KBM-7 (cell line): ENCODE measurements around the gene RBBP8.
"Not testable (repeated sequence)": the region's sequence is repeated elsewhere in the genome, so short reads cannot be mapped to it uniquely, and the experiment has no call there.

Experiments
- DNase-seq: peaks from one replicate; pipeline ENCODE4 v3.0.0-alpha.2; 2015
- in situ Hi-C: fragments of 300-500 bp; cut with MboI; formaldehyde crosslinking; loops from 2 replicates; pipeline ENCODE4 v1.14.3; 2020; ENCODE audit warnings: low sequenced_read_pairs, low pct_unique_long_range_greater_than_20kb, mixed read lengths

The RBBP8 gene

DNA sequence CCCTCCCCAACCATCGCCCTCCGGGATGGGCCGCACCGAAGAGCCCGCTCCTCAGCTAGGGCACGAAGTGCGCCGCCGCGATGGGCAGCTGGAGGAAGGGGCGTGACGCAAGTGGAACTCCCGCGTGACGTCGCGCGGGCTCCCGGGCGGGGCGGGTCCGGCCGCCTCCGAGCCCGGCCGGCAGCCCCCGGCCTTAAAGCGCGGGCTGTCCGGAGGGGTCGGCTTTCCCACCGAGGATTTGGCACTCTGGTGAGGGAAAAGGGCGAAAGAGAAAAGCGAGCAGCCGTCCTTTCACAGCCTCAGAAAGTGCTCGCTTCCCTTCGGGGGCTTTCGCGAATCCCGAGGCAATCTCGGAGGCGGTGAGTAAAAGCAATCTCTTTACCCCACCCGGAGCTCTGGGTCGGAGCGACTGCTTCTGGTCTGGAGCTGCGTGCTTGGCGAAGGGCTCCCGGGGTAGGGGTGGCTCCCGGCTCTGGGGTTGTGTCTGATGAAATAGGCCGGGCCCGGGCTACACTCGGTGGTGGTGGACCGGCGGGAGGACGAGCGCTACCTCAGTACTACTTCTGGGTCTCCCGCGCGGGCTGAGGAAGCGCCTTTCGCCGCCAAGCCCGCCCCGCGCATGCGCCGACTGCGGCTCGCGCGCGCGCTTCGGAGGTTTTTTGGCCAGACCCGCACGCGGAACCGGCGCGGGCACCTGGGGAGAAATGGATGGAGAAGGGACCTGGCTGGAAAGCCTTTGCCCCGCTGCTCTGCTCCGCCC is at the start of gene RBBP8:
Gene RBBP8, plus strand, starts transcription at position 123 of the 760 bp plus-strand sequence. CDS start 3,524 bp downstream, outside the sequence.
- in situ Hi-C loops = no loop called here
- peak; percentile 90 for DNase-seq

DNA sequence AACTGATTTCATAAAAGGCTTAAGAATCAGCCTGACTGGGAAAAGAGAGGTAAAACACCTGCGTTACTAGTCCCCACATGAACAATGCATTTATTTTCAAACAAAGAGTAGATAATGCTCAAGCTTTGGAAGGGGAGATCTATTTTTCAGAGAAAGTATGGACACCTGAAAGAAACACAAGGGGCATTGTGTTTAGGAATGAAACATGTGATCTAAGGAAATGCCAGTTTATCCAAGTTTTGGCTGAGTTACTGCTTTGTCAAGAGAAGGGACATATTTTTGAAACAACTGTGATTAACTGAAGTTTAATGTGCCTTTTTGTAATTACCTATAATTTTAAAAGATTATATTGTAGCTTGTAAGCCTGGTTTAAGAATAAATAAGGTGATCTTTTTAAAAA is 49.3 kb upstream of the RBBP8 start:
- in situ Hi-C loops = no loop called here
- DNase-seq = no peak

DNA sequence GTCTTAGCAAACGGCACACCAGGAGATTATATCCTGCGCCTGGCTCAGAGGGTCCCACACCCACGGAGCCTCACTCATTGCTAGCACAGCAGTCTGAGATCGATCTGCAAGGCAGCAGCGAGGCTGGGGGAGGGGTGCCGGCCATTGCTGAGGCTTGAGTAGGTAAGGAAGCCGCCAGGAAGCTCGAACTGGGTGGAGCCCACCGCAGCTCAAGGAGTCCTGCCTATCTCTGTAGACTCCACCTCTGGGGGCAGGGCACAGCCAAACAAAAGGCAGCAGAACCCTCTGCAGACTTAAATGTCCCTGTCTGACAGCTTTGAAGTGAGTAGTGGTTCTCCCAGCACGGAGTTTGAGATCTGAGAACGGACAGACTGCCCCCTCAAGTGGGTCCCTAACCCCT is 47.4 kb upstream of the RBBP8 start:
- DNase-seq, in situ Hi-C loops: not testable (repeated sequence)

DNA sequence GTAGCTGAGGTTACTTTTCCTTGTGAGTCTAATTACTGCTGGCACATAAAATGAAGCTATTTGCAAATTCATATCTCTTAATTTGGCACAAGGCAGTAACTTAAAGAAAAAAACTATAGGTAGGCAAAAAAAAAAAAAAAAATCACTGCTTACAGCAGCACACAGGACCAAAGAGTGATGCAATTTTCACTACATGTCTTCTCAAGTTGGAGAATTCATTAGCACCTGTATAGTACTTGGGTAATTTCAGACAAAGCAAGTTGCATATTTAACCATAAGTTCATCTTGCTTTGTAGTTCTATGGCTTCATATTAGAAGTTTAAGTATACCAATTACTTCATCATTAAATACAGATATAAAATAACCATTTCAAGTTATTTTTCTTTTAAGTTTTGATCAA is 33.7 kb upstream of the RBBP8 start:
- in situ Hi-C loops = no loop called here
- DNase-seq = no peak

DNA sequence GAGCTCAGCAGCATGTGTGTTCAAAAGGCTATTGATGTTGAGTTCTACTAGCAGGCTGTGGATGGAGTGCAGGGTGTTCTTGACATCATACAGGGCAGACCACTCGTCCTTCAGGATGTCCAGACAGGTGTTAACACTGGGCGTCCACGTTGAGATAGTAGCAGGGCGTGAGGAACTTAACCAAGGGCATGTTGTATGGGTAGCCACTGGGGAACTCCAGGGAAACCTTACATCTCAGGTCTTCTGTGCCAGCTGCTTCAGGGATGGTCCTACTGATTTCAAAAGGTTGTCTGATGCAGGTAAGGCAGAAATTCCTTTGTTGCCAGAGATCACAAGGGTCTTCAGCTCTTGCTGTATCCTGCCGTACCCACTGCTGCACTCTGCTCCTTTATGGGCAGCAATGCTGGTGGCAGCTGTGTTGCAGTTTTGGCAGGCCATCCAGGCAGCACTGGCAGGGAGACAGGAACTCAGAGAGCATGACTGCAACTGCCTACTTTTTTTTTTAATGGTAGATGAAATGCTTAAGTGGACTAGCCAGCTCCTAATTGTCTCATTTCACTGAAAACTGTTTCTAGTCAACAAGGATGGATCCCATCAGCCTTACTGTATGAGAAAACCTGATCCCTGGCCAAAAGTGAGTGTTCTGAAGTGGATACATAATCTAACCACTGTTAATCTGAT is 32.4 kb upstream of the RBBP8 start:
- DNase-seq = no peak
- in situ Hi-C loops = no loop called here

DNA sequence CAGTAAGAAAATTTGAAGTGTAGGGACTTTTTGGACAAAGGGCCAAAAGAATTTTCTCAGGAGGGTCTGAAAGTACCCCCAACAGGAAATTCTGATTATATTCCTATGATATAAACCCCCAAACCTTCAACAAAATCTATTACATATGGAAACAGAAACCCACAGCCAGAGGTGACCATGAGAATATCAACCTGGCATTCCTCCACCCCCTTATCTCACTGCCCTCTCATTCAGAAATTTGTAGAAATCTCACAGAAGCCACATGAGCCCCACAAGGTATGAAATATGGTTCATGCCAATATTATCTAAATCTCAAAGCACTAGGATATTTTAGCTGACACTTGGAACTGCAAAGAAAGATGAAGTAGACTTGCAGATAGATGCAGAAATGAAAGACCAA is 31.0 kb upstream of the RBBP8 start:
- in situ Hi-C loops = no loop called here
- no peak for DNase-seq

DNA sequence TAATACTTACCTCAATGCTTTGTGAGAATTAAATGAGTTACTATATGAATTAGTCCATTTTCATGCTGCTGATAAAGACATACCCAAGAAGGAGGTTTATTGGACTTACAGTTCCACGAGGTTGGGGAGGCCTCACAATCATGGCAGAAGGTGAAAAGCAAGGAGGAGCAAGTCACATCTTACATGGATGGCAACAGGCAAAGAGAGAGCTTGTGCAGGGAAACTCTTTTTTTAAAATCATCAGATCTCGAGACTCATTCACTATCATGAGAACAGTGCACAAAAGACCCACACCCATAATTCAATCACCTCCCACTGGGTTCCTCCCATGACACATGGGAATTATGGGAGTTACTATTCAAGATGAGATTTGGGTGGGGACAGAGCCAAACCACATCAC is 29.9 kb upstream of the RBBP8 start:
- in situ Hi-C loops, DNase-seq: not testable (repeated sequence)

DNA sequence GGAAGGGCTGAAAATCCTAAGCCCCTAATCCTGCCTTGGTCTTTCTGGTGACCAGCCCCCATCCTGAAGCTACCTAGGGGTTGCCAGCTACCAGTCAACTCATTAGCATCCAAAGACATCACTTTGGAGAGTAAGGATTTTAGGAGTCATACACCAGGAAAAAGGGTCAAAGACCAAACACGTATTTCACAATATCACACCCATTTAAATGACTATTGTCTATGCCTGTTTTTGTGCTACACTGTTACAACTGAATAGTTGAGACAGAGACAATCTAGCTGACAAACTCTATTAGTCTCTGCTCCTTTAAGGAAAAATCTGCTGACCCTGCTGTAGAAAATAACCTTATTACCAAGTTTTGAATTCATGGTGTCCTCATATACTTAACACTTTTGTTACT is 21.0 kb upstream of the RBBP8 start:
- no peak for DNase-seq
- in situ Hi-C loops = no loop called here

DNA sequence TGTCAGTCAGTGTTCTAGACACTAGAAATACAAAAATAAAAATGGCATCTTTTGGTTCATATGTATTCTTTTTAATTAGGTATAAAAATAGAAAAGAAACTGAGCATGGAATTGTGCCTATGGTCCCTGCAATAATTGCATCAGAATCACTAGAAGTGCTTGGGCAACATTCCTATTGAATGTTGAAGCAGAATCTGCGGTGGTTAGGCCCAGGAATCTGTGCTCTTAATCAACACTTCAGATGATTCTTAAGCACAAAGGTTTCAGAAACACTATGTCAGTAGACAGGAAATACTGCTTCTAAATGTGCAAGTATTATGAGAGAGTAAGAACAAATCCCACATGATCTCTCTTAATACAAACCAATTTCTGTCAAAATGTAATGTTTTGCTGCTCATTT is 20.3 kb upstream of the RBBP8 start:
- DNase-seq = no peak
- in situ Hi-C loops = no loop called here

DNA sequence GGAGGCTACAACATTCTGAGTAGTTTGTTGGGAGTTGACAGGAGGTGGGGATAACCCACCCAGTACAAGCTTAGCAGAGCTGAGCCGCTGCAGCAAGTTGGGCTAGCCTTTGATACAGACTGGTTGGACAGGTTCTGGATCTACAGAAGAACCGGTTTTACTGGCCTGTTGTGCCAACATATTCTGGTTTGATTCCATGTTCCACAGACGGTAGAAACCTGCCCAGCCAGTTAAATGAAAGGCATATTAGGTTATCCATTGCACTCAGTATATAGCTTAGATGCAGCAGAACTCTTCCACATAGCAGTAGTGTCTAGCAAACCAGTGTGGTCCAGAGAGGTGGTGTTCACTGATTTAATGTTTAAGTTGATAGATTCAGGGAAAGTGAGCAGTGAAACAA is 19.3 kb upstream of the RBBP8 start:
- in situ Hi-C loops = no loop called here
- DNase-seq = no peak

DNA sequence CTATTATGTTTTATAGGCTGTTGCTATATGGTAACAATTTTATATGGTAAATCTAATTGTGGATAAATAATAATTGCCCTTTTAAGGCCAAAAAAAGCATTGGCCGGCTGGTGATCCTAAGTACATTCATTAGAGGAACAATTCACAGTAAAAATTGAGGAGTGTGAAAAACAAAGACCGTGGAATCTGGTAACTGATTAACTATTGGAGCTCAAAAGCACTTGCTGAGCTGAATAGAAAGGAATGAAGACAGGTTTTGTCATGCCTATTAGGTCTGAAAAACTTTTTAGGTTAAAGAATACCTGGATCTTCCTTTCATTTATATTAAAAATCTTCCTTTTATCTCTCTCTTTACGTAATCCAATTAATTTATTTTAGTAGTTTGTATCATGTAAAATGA is 18.5 kb upstream of the RBBP8 start:
- in situ Hi-C loops = no loop called here
- no peak for DNase-seq

DNA sequence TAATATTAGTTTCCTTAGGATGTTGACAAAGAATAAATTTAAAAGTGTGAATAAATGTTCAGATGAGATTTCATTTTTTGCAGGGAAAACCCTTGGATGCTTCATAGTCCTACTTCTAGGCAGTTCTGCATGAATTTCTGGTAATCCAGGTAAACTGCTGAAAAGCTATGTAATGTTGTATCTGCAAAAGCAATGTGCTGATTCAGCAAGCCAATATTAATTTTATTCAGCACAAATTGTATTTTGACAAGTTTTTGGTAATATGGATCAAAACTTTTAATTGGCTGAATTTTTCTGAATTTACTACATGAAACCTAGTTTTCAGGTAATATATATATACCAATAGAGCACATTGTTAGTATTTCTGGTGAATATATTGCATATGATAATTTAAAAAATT is 17.8 kb upstream of the RBBP8 start:
- in situ Hi-C loops = no loop called here
- no peak for DNase-seq

DNA sequence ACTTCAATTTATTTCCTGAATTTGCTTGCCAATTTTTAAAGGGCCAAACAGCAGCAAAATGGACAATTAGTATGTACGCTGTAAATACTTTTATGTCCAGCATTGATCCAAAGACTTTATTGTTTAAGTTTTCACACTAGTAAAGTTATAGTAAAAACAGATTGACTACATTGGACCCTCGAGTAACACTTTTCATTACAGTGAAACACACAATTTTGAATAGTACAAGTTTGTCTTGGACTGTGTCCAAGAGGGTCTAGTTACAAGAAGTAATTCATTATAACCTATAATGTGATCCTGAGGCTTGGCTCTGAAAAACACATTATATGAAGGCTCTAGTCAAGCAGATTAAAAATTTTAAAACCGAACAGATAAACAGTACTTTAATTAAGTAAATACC is 11.4 kb upstream of the RBBP8 start:
- in situ Hi-C loops = no loop called here
- no peak for DNase-seq

DNA sequence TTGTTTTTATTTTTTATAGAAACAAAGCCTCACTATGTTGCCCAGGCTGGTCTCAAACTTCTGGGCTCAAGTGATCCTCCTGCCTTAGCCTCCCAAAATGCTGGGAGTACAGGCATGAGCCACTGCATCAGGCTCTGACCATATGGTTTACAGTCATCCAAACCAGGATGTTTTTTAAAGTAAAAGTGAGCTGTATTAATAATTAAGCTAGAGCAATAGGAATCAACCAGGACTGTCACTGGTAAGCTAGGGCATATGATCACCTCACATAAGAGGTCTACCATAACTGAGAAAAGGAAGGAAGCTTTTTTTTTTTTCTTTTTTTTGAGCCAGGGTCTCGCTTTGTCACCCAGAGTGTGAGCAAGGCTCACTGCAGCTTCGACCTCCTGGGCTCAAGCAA is 8.5 kb upstream of the RBBP8 start:
- in situ Hi-C loops = no loop called here
- DNase-seq = no peak

DNA sequence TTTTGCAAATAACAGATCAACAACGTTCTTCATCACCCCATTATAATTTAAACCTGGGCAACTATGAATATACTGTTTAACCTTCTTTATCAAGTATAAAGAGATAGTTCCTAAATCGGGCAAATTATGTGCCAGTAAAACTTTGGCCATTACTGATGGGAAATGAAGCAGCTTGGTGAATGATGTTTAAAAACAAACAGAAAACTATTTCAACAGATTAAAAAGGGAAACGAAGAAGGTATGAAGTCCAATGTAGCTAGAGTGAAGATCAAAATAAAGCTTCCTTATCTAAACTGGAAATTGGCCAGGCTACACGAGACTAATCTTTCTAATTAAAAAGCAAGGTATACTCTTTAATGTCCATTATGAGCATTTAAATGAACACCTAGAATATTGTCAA is 6.7 kb upstream of the RBBP8 start:
- in situ Hi-C loops = no loop called here
- no peak for DNase-seq

DNA sequence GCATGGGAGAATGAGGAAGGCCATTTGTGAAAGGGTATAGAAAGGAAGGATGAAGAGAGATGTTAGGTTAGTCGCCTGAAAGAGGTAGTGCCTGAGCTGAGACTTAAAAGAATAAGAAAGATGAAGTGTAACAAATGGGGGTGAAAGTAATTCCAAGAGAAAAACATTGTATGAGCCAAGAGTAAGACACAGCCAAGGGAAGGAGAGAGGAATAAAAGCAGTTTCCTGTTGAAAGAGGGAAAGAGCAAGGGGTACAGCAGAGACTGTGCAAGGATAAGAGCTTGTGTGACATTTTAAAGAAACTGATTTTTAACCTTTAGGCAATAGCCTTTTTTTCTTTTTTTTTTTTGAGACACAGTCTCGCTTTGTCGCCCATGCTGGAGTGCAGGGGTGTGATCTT is 4.8 kb upstream of the RBBP8 start:
- in situ Hi-C loops = no loop called here

DNA sequence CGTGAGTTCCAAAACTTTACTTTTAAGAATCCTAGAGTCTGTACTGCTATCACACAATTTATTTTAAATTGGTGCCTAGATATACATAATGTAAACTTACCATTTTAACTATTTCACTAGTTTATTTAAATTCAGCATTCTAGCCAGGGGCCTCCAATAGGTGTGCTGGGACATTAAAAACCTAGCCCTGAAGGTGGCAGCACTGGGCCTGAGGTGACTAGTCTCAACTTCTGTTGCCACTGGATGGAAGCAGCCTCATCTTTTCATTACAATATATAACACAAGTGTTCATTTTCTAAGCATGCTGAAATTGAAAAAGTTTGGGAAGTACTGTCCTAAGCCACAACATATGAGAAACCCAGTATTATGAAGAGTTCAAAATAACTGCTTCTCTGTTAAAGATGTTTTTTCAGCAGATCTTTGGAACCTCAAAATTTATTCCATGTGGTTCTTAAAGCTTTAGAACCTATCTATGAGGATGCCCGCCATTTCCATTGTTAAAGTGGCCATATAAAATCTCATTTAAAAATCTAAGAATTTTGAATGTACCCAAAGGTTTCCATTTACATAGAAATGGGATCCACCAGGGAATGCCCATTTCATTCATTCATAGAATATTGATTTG is 2.9 kb upstream of the RBBP8 start:
- in situ Hi-C loops = no loop called here
- peak; percentile 66 for DNase-seq

More for the DNA sequence above, 4.8 kb upstream of the RBBP8 start:
- DNase-seq = no peak

DNA sequence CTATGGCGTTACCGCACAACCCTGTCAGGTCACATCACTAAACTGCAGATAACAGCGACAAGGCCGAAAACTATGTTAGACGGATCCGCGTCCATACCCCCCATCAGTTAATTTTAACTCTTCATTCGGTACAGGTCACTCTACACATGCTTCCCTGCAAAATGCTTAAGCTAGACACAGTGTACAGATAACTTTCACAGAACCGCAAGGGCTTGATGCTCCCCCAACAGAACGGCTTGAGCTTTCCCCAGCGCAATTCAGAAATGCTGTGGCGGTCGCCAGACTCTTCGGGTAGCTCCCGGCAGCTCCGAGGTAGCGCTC is 283 bp upstream of the RBBP8 start:
- DNase-seq = no peak

DNA sequence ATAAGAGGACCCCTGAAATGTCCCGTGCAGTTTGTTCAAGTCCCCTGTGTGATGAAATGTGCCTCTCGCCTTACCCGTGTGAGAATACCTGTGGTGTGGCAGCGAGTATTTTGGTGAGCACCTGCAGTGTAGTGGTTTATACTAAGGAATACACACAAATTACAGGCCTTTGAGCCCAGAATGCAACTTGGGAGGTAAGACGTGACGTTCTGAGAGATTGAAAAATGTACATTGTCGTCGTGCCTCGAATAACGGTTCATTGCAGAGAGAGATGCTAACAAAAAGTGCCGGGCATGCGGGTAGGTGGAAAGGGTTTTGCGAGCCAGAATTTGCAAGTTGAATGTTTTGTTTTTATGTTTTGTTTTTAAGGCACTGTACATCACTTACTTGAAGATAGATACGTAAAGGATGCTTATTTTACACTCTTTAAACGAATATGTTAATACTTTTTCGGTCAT is 867 bp downstream of the RBBP8 start:
- in situ Hi-C loops = no loop called here
- DNase-seq = no peak

More for the DNA sequence above, 283 bp upstream of the RBBP8 start:
- in situ Hi-C loops = no loop called here

DNA sequence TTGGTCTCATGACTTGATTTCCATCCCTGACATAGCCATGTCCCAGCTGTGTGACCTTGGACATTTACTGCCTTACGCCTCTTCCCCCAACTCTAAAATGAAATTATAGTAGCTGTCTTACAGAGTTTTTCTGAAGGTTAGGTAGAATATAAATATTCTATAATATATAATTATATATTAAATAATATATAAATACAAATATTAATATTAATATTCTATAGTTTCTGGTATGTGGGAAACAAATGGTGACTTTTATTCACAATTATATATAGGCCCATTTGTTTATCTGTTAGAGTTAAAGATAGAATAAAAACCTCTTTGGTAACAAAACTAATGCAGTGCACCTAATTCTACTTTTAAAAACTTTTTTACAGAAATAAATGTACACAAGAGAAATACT is 1.7 kb downstream of the RBBP8 start:
- in situ Hi-C loops = no loop called here

More for the DNA sequence above, 1.7 kb downstream of the RBBP8 start:
- DNase-seq = no peak
